Pons (tissue), 1 donor: ENCODE data around the gene MBLAC1.

ENCODE experiments used
- DNase-seq: peaks from one replicate; pipeline ENCODE4 v3.0.0-alpha.2; 2016; ENCODE audit warnings: low spot score

Gene MBLAC1

GRCh38 chr7:100126931-100127865 is at the start of gene MBLAC1:
TSS of gene MBLAC1 (plus strand) at chr7:100126967. CDS start at chr7:100127396, 429 bp downstream.
- DNase-seq = peak; percentile 87

- DNase-seq = no peak
Observed at GRCh38 chr7:100077205-100077604, 49.6 kb upstream of the MBLAC1 start.

- DNase-seq = peak; percentile 98
Observed at GRCh38 chr7:100079024-100079560, 47.7 kb upstream of the MBLAC1 start.

- DNase-seq = no peak
Observed at GRCh38 chr7:100080907-100081534, 45.7 kb upstream of the MBLAC1 start.

GRCh38 chr7:100081535-100082102 is 45.1 kb upstream of the MBLAC1 start, which contains the start of gene ZNF3:
TSS of gene ZNF3 (minus strand) at chr7:100081723. CDS start at chr7:100077357, 4,366 bp downstream.
- peak; percentile 99 for DNase-seq

GRCh38 chr7:100082978-100083377 is 43.8 kb upstream of the MBLAC1 start:
- DNase-seq = no peak

- DNase-seq = no peak
Observed at GRCh38 chr7:100085515-100085914, 41.3 kb upstream of the MBLAC1 start.

GRCh38 chr7:100087055-100087750 is 39.6 kb upstream of the MBLAC1 start:
- no peak for DNase-seq

- no peak for DNase-seq
Observed at GRCh38 chr7:100088095-100088620, 38.6 kb upstream of the MBLAC1 start.

GRCh38 chr7:100088621-100089457 is 37.9 kb upstream of the MBLAC1 start, which contains the start of gene COPS6:
TSS of gene COPS6 (plus strand) at chr7:100088969. CDS start at chr7:100088991, 22 bp downstream.
- peak; percentile 46 for DNase-seq

- DNase-seq = no peak
Observed at GRCh38 chr7:100089458-100090196, 37.1 kb upstream of the MBLAC1 start.

GRCh38 chr7:100090527-100091410 is 36.0 kb upstream of the MBLAC1 start:
- DNase-seq = no peak

- DNase-seq = no peak
Observed at GRCh38 chr7:100091411-100092181, 35.2 kb upstream of the MBLAC1 start.

- DNase-seq = no peak
Observed at GRCh38 chr7:100093054-100093453, 33.7 kb upstream of the MBLAC1 start.

- no peak for DNase-seq
Observed at GRCh38 chr7:100093498-100093897, 33.3 kb upstream of the MBLAC1 start.

- no peak for DNase-seq
Observed at GRCh38 chr7:100093925-100094486, 32.8 kb upstream of the MBLAC1 start.

- DNase-seq = no peak
Observed at GRCh38 chr7:100095289-100095688, 31.5 kb upstream of the MBLAC1 start.

GRCh38 chr7:100095704-100096103 is 31.1 kb upstream of the MBLAC1 start:
- no peak for DNase-seq
